SU-DHL-6 (cell line): Measurements from ENCODE around the gene GPATCH8.

Experiments
- H2AFZ ChIP-seq: fragments of 200-600 bp; sonication (generic); 2 replicates; pipeline ENCODE4 v1.6.1; 2014; ENCODE audit warnings: low read depth, mild to moderate bottlenecking, moderate library complexity, mixed read lengths, antibody characterized with exemption, low read length; ENCODE audit not compliant: severe bottlenecking
- H3F3A ChIP-seq: fragments of 200-600 bp; shearing (Covaris generic); 2 replicates; pipeline ENCODE4 v1.6.0; 2016; ENCODE audit warnings: antibody characterized with exemption, mild to moderate bottlenecking; ENCODE audit not compliant: insufficient read depth
- H3K27ac ChIP-seq: fragments of 200-600 bp; sonication (generic); 2 replicates; pipeline ENCODE4 v1.5.1; 2016; ENCODE audit warnings: low read depth, mild to moderate bottlenecking, low read length, moderate library complexity, mixed read lengths
- H3K27me3 ChIP-seq: fragments of 200-600 bp; sonication (generic), shearing (Covaris generic); 2 replicates; pipeline ENCODE4 v1.6.0; 2014; ENCODE audit warnings: mild to moderate bottlenecking, low read length
- H3K36me3 ChIP-seq: fragments of 200-600 bp; sonication (generic); 2 replicates; pipeline ENCODE4 v1.6.1; 2014; ENCODE audit warnings: mild to moderate bottlenecking, low read length, mixed read lengths
- H3K4me2 ChIP-seq: fragments of 300-600, 200-600 bp; shearing (Covaris generic), sonication (generic); 2 replicates; pipeline ENCODE4 v1.6.0; 2014; ENCODE audit warnings: low read length, low read depth, mild to moderate bottlenecking; ENCODE audit not compliant: poor library complexity, severe bottlenecking
- H3K4me3 ChIP-seq: fragments of 200-600 bp; sonication (generic); 2 replicates; pipeline ENCODE4 v1.5.1; 2014; ENCODE audit warnings: antibody characterized with exemption, low read length, mild to moderate bottlenecking, mixed read lengths; ENCODE audit not compliant: insufficient read depth, poor library complexity, severe bottlenecking
- H3K79me2 ChIP-seq: fragments of 200-600 bp; sonication (generic); 2 replicates; pipeline ENCODE4 v1.6.1; 2014; ENCODE audit warnings: mild to moderate bottlenecking, low read length, moderate library complexity; ENCODE audit not compliant: insufficient read depth
- H3K9ac ChIP-seq: fragments of 200-600 bp; sonication (generic); 2 replicates; pipeline ENCODE4 v1.7.0; 2014; ENCODE audit warnings: mild to moderate bottlenecking, low read length
- H3K9me2 ChIP-seq: fragments of 200-600 bp; sonication (generic); replicated peaks from 2 replicates; pipeline ENCODE4 v1.6.1; 2014; ENCODE audit warnings: low read length; ENCODE audit not compliant: insufficient read depth
- H3K9me3 ChIP-seq: fragments of 200-600 bp; sonication (generic); 2 replicates; pipeline ENCODE4 v1.6.1; 2014; ENCODE audit warnings: low read length, mixed read lengths; ENCODE audit not compliant: insufficient read depth
- H4K20me1 ChIP-seq: fragments of 200-600 bp; sonication (generic); 2 replicates; pipeline ENCODE4 v1.6.1; 2014; ENCODE audit warnings: low read depth, mild to moderate bottlenecking, antibody characterized with exemption, low read length, moderate library complexity, mixed read lengths
- CTCF ChIP-seq: fragments of 200-600 bp; sonication (generic); IDR thresholded peaks from one replicate; pipeline ENCODE4 v1.5.1; 2017; ENCODE audit warnings: antibody characterized with exemption, mild to moderate bottlenecking, low read length, moderate library complexity; ENCODE audit not compliant: insufficient read depth, poor library complexity, severe bottlenecking
- EZH2phosphoT487 ChIP-seq: fragments of 200-600 bp; sonication (generic), shearing (Covaris generic); conservative IDR thresholded peaks from 2 replicates; pipeline ENCODE4 v1.6.1; 2018; ENCODE audit warnings: mild to moderate bottlenecking, antibody characterized with exemption, low read length, moderate library complexity, mixed read lengths

The GPATCH8 gene

GRCh38 chr17:44354582-44355561 is 148.3 kb downstream of the GPATCH8 start:
- Histone ChIP-seq H3K27me3 (no peaks in the 10 kb centered on the region), H3K9ac (peak overlapping the region; percentile 56; the same call in 1 of the 2 replicates), H4K20me1 (no peaks in the 10 kb centered on the region), H3K27ac (no peak overlapping the region), H3K9me2 (no peaks in the 10 kb centered on the region), H2AFZ (no peak overlapping the region), H3K36me3 (no peaks in the 10 kb centered on the region), H3K79me2 (no peaks in the 10 kb centered on the region; the same call in 1 of the 2 replicates), H3F3A (peaks cover 6% of the 10 kb centered on the region; the same call in 1 of the 2 replicates), H3K4me2 (peak overlapping the region; percentile 60), H3K9me3 (no peaks in the 10 kb centered on the region), H3K4me3 (peak overlapping the region; percentile 19)
- TF ChIP-seq CTCF (peak; percentile 40), EZH2phosphoT487 (no peak)

- Histone ChIP-seq H3K36me3 (no peaks in the 10 kb centered on the region), H3K9ac (peak overlapping the region; percentile 56), H3K4me3 (peak overlapping the region; percentile 51), H3K27me3 (no peaks in the 10 kb centered on the region), H3K9me3 (no peaks in the 10 kb centered on the region), H3K79me2 (no peaks in the 10 kb centered on the region; the same call in 1 of the 2 replicates), H4K20me1 (no peaks in the 10 kb centered on the region), H3K9me2 (no peaks in the 10 kb centered on the region), H3K27ac (peak overlapping the region; percentile 56), H3K4me2 (peak overlapping the region; percentile 60), H2AFZ (peak overlapping the region; percentile 66), H3F3A (peaks cover 13% of the 10 kb centered on the region; the same call in 1 of the 2 replicates)
- TF ChIP-seq CTCF (no peak), EZH2phosphoT487 (no peak)
Observed at GRCh38 chr17:44353672-44354331, 149.4 kb downstream of the GPATCH8 start.

GRCh38 chr17:44352828-44353671 is 150.2 kb downstream of the GPATCH8 start:
- H3K4me3 ChIP-seq = peak overlapping the region; percentile 51
- H3K27ac ChIP-seq = peak overlapping the region; percentile 56
- H3K36me3 ChIP-seq = no peaks in the 10 kb centered on the region
- TF ChIP-seq CTCF (no peak), EZH2phosphoT487 (no peak)
- H3K9me2 ChIP-seq = no peaks in the 10 kb centered on the region
- H3K27me3 ChIP-seq = no peaks in the 10 kb centered on the region
- H4K20me1 ChIP-seq = no peaks in the 10 kb centered on the region
- H3K4me2 ChIP-seq = peak overlapping the region; percentile 60
- H3K79me2 ChIP-seq = no peaks in the 10 kb centered on the region; the same call in 1 of the 2 replicates
- no peaks in the 10 kb centered on the region for H3K9me3 ChIP-seq
- peaks cover 20% of the 10 kb centered on the region for H3F3A ChIP-seq
- H3K9ac ChIP-seq = peak overlapping the region; percentile 56
- H2AFZ ChIP-seq = no peak overlapping the region
